ENCODE measurements around the gene SF3A1. TPM values are rescaled to one million over a fixed set of nuclear protein-coding genes. Genes with fewer than 3 reads are reported as not detected.

Gene SF3A1
- total and polyA plus RNA-seq, 7 experiments from 2014 or later, result 83.2 to 341 (median 282) TPM

DNA sequence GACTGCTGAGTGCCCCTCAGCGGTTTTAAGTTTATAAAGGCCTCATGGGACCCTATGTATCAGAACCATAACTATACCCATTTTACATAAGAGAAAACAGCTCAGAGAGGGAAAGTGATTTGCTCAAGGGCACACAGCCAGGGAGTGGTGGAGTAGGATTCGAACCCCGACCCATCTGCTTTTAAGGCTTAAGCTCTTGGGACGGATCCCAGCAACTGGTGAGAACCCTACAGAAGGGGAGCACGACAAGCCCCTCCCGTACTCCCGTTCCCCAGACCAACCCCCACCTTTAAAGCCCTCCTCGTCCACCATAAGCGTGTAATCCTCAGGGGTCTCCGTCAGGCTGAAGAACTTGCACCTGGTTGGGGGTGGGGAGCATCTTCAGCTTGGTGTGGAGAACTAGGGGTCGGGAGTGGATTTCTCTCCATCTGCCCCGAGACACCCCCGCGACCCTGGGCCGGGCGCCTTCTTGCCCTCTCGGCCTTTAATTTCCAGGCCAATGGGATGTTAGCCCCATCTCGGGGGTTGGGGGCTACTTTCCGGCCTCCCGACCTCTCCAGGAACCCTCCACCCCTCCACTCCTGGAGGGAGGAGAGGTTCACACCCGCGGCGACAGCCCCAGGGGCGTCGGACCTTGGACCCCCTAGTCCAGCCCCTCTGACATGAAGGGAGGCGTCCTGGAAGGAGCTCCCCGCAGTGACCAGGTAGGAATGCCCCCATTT lies 68.1 kb downstream of the SF3A1 start:
- ATAC-seq (no peak), DNase-seq (peak in 1 of 9 donors; percentile 26)
- peak overlapping the region; percentile 74 to 96 (median 91) for H3K27ac Mint-ChIP-seq

DNA sequence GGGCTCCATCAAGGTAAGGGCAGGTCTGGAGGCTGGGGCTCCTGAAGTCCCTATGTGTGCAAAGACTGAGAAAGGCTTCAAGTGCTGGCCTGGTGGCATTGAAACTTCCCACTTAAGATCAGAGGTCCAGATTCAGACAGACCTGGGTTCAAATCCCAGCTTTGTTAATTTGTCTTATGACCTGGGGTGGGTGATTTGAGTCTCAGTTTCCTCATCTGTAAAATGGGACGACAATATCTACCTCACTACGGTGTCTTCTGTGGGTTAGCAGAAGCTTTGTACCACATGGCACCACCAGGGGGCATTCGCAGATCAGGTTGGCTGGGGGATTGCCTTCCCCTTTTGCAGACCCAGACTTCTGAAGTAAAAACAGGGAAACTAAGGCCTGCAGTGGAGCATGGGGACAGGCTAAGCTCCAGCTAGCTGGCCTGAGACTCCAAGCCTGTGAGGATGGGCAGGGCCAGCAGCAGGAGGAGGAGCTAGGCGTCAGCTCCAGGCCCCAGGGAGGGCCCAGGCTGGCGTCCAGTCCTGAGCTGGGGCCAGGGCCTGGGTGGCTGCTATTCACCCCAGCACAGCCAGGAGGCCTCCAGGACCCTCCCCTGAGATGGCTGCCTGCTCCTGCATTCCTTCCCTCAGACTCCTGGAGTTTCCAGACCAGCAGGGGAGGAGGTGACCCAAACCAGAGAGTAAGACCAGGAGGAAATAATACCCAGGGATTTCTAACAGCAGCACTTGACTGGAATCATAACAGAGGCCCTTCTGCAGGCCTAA lies 68.9 kb downstream of the SF3A1 start:
- intact Hi-C loops (cut with micrococcal nuclease), result loop anchor here (1.0 to 5.0 kb wide), 8 partner anchors 25 to 794 kb away; partner anchors contain the start of genes RNF215 (in 2 of the 2), SMTN (in 1 of the 2), UQCR10 (in 1 of the 2) and ZMAT5 (in 1 of the 2)
- ATAC-seq, result peak; percentile 66
- CTCF ChIA-PET, result interaction anchor here (0.6 to 8.8 kb wide), 37 partner anchors 8 to 197 kb away, joined by 3 to 157 read pairs (median 6); partner anchors contain the start of genes CCDC157, MTFP1, OSM and RNF215
- Histone ChIP-seq H3K4me1 (ENCODE audit: control insufficient read depth in 2 of 2, insufficient read depth in 2 of 2, low read length in 2 of 2) (peaks cover 27 to 28% of the 10 kb centered on the region in 2 donors), H3K4me3 (ENCODE audit: low read length) (peak overlapping the region; percentile 80), H3K27me3 (ENCODE audit: control insufficient read depth in 2 of 2, insufficient read depth in 2 of 2, low read length in 2 of 2) (no peaks in the 10 kb centered on the region), H3K9me3 (ENCODE audit: control insufficient read depth in 2 of 3, low read length in 3 of 3) (no peaks in the 10 kb centered on the region), H3K27ac (ENCODE audit: low read depth, low read length) (peak overlapping the region; percentile 75), H3K36me3 (ENCODE audit: control insufficient read depth in 2 of 3, insufficient read depth in 3 of 3, low read length in 3 of 3) (peaks cover 0 to 34% (median 10%) of the 10 kb centered on the region in 3 experiments)
- DNase-seq, result peak; percentile 70 to 91 (median 88)
- Mint-ChIP-seq H3K9me3 (no peaks in the 10 kb centered on the region), H3K36me3 (peaks cover 0 to 9% (median 8%) of the 10 kb centered on the region in 5 donors), H3K27ac (peak overlapping the region; percentile 74 to 96 (median 91)), H3K27me3 (no peaks in the 10 kb centered on the region), H3K4me1 (peaks cover 17 to 51% (median 36%) of the 10 kb centered on the region in 7 donors), H3K4me3 (peak overlapping the region; percentile 82 to 93 (median 88))
- POLR2A ChIA-PET, result interaction anchor here (0.6 to 32.8 kb wide), 12 partner anchors 12 to 1386 kb away, joined by 3 to 1265 read pairs (median 10); partner anchors contain the start of genes CCDC157, OSM, RNF215 and SEC14L2

More for the DNA sequence above, 68.1 kb downstream of the SF3A1 start:
- Mint-ChIP-seq H3K9me3 (no peaks in the 10 kb centered on the region), H3K4me3 (peak overlapping the region; percentile 82 to 93 (median 88)), H3K27me3 (no peaks in the 10 kb centered on the region), H3K36me3 (peaks cover 4 to 15% (median 8%) of the 10 kb centered on the region in 5 donors), H3K4me1 (peaks cover 13 to 47% (median 40%) of the 10 kb centered on the region in 7 donors)
- H3K27ac ChIP-seq (ENCODE audit: low read depth, low read length), result peak overlapping the region; percentile 75
- no peaks in the 10 kb centered on the region for H3K9me3 ChIP-seq (ENCODE audit: control insufficient read depth in 2 of 3, low read length in 3 of 3)
- intact Hi-C loops (cut with micrococcal nuclease), result loop anchor here (1.0 to 5.0 kb wide), 12 partner anchors 17 to 794 kb away; partner anchors contain the start of genes SF3A1 (in 2 of the 2), SMTN (in 1 of the 2), TBC1D10A (in 1 of the 2) and UQCR10 (in 1 of the 2)
- CTCF ChIA-PET, result interaction anchor here (0.5 to 8.8 kb wide), 36 partner anchors 7 to 196 kb away, joined by 3 to 157 read pairs (median 6); partner anchors contain the start of genes CCDC157, MTFP1, OSM and RNF215
- H3K27me3 ChIP-seq (ENCODE audit: control insufficient read depth in 2 of 2, insufficient read depth in 2 of 2, low read length in 2 of 2), result no peaks in the 10 kb centered on the region
- H3K36me3 ChIP-seq (ENCODE audit: control insufficient read depth in 2 of 3, insufficient read depth in 3 of 3, low read length in 3 of 3), result peaks cover 0 to 41% (median 11%) of the 10 kb centered on the region in 3 experiments
- peak overlapping the region; percentile 80 for H3K4me3 ChIP-seq (ENCODE audit: low read length)
- POLR2A ChIA-PET, result interaction anchor here (1.1 to 32.8 kb wide), 13 partner anchors 9 to 182 kb away, joined by 3 to 1265 read pairs (median 7); partner anchors contain the start of genes CCDC157, OSM, RNF215 and SEC14L2
- H3K4me1 ChIP-seq (ENCODE audit: control insufficient read depth in 2 of 2, insufficient read depth in 2 of 2, low read length in 2 of 2), result peaks cover 25 to 27% of the 10 kb centered on the region in 2 donors

DNA sequence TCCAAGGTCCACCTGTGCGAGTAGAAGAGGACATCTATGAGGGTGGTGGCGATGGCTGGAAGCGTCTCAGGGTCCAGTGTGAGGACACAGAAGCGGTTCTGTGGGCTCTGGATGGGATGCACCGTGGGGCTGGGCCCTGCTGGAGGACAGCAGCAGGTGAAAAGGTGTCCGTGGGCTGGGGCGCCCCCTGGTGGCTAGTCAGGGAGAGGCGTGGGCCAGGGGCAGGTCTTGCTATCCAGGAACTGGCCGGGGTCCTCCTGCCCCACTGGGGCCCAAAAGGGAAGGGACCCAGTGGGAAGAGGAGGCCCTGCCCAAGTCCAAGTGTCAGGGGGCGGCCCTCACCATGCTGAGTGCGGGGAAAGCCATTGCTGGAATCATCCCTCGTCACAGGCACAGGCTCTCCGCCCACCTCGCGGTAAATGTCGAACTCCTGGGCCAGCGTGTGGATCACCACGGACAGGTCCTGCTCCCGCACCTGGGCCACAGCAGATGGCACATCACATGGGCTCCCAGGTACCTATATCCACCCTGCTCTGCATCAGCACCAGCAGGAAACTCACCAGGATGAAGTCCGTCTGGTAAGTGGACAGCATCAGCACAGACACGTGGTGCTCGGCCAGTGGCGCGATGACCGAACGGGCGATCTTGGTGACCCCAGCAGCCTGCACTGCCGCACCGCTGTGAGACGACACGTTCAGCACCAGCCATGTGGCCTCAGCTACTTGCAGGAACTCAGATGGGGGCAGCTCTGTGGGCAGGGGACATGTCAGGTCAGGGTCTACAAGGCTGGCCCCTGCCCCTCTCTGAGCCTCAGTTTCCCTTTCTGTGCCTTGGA lies 69.7 kb downstream of the SF3A1 start:
- Histone ChIP-seq H3K4me3 (ENCODE audit: low read length) (no peak overlapping the region), H3K27me3 (ENCODE audit: control insufficient read depth in 2 of 2, insufficient read depth in 2 of 2, low read length in 2 of 2) (no peaks in the 10 kb centered on the region), H3K36me3 (ENCODE audit: control insufficient read depth in 2 of 3, insufficient read depth in 3 of 3, low read length in 3 of 3) (peaks cover 0 to 26% (median 5%) of the 10 kb centered on the region in 3 experiments), H3K4me1 (ENCODE audit: control insufficient read depth in 2 of 2, insufficient read depth in 2 of 2, low read length in 2 of 2) (peaks cover 27 to 35% of the 10 kb centered on the region in 2 donors), H3K9me3 (ENCODE audit: control insufficient read depth in 2 of 3, low read length in 3 of 3) (no peaks in the 10 kb centered on the region), H3K27ac (ENCODE audit: low read depth, low read length) (no peak overlapping the region)
- CTCF ChIA-PET, result interaction anchor here (0.6 to 8.8 kb wide), 32 partner anchors 7 to 199 kb away, joined by 3 to 157 read pairs (median 6); partner anchors contain the start of genes CCDC157, MTFP1, OSM and RNF215
- Mint-ChIP-seq H3K4me3 (peak overlapping the region in 1 of 10 donors; percentile 33), H3K27ac (peak overlapping the region in 5 of 9 donors; percentile 70 to 95 (median 74)), H3K27me3 (no peaks in the 10 kb centered on the region), H3K4me1 (peaks cover 17 to 57% (median 40%) of the 10 kb centered on the region in 7 donors), H3K36me3 (peaks cover 0 to 12% (median 7%) of the 10 kb centered on the region in 5 donors), H3K9me3 (no peaks in the 10 kb centered on the region)
- ATAC-seq (peak; percentile 41), DNase-seq (peak; percentile 71 to 93 (median 85))
- intact Hi-C loops (cut with micrococcal nuclease), result loop anchor here (1.0 to 5.0 kb wide), 5 partner anchors 24 to 795 kb away; partner anchors contain the start of genes RNF215 (in 2 of the 2) and SMTN (in 1 of the 2)
- POLR2A ChIA-PET, result interaction anchor here (0.6 to 32.8 kb wide), 10 partner anchors 11 to 1387 kb away, joined by 3 to 1265 read pairs (median 16); partner anchors contain the start of genes CCDC157, OSM, RNF215 and SEC14L2

GRCh38 chr22:30286331-30286730 lies 70.4 kb downstream of the SF3A1 start:
- intact Hi-C loops (cut with micrococcal nuclease), result loop anchor here (1.0 to 5.0 kb wide), 2 partner anchors 23 to 796 kb away; partner anchors contain the start of gene SMTN (in 1 of the 2)
- H3K4me1 Mint-ChIP-seq, result peaks cover 17 to 60% (median 36%) of the 10 kb centered on the region in 7 donors

DNA sequence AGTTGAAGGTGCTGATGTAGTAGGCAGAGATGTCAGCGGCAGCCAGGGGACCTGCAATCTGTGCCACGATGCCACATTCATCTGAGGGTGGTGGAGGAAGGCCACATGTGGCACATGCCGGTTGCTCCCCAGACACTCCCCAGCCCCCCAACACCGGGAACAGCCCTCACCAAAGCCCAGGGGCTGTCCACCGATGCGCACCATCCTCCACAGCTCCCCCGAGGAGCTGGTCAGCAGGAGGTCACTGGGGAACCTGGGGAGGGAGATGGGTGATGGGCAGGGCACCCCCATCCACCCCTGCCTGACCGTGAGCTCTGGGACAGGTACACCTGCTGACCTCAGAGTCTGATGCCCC lies 70.9 kb downstream of the SF3A1 start:
- Mint-ChIP-seq H3K9me3 (no peaks in the 10 kb centered on the region), H3K4me1 (peaks cover 17 to 55% (median 32%) of the 10 kb centered on the region in 7 donors), H3K36me3 (peaks cover 0 to 14% (median 7%) of the 10 kb centered on the region in 5 donors), H3K27me3 (no peaks in the 10 kb centered on the region), H3K4me3 (no peak overlapping the region), H3K27ac (no peak overlapping the region)
- Histone ChIP-seq H3K36me3 (ENCODE audit: control insufficient read depth in 2 of 3, insufficient read depth in 3 of 3, low read length in 3 of 3) (peaks cover 0 to 15% (median 0%) of the 10 kb centered on the region in 3 experiments), H3K4me1 (ENCODE audit: control insufficient read depth in 2 of 2, insufficient read depth in 2 of 2, low read length in 2 of 2) (peaks cover 26 to 32% of the 10 kb centered on the region in 2 donors), H3K27ac (ENCODE audit: low read depth, low read length) (no peak overlapping the region), H3K9me3 (ENCODE audit: control insufficient read depth in 2 of 3, low read length in 3 of 3) (no peaks in the 10 kb centered on the region), H3K27me3 (ENCODE audit: control insufficient read depth in 2 of 2, insufficient read depth in 2 of 2, low read length in 2 of 2) (no peaks in the 10 kb centered on the region), H3K4me3 (ENCODE audit: low read length) (no peak overlapping the region)
- ATAC-seq (no peak), DNase-seq (no peak)
- POLR2A ChIA-PET, result interaction anchor here (0.8 to 32.8 kb wide), 4 partner anchors 16 to 590 kb away, joined by 3 to 1265 read pairs (median 5); partner anchors contain the start of gene TBC1D10A
- intact Hi-C loops (cut with micrococcal nuclease), result loop anchor here (1.0 to 5.0 kb wide), 2 partner anchors 23 to 796 kb away; partner anchors contain the start of gene SMTN (in 1 of the 2)
- CTCF ChIA-PET, result interaction anchor here (0.8 to 8.8 kb wide), 14 partner anchors 9 to 558 kb away, joined by 3 to 85 read pairs (median 4); partner anchors contain the start of genes OSM and RNF215

More at GRCh38 chr22:30286331-30286730, 70.4 kb downstream of the SF3A1 start:
- DNase-seq (no peak), ATAC-seq (no peak)
- peak overlapping the region in 2 of 9 donors; percentile 52 to 71 for H3K27ac Mint-ChIP-seq
- Histone ChIP-seq H3K4me1 (ENCODE audit: control insufficient read depth in 2 of 2, insufficient read depth in 2 of 2, low read length in 2 of 2) (peaks cover 27 to 35% of the 10 kb centered on the region in 2 donors), H3K4me3 (ENCODE audit: low read length) (no peak overlapping the region), H3K27me3 (ENCODE audit: control insufficient read depth in 2 of 2, insufficient read depth in 2 of 2, low read length in 2 of 2) (no peaks in the 10 kb centered on the region), H3K36me3 (ENCODE audit: control insufficient read depth in 2 of 3, insufficient read depth in 3 of 3, low read length in 3 of 3) (peaks cover 0 to 19% (median 0%) of the 10 kb centered on the region in 3 experiments), H3K9me3 (ENCODE audit: control insufficient read depth in 2 of 3, low read length in 3 of 3) (no peaks in the 10 kb centered on the region), H3K27ac (ENCODE audit: low read depth, low read length) (no peak overlapping the region)
- peaks cover 0 to 14% (median 7%) of the 10 kb centered on the region in 5 donors for H3K36me3 Mint-ChIP-seq
- H3K9me3 Mint-ChIP-seq, result no peaks in the 10 kb centered on the region
- H3K27me3 Mint-ChIP-seq, result no peaks in the 10 kb centered on the region
- H3K4me3 Mint-ChIP-seq, result peak overlapping the region in 1 of 10 donors; percentile 33
- ChIA-PET CTCF (interaction anchor here (0.8 to 8.8 kb wide), 14 partner anchors 9 to 558 kb away, joined by 3 to 85 read pairs (median 4); partner anchors contain the start of genes OSM and RNF215), POLR2A (interaction anchor here (0.8 to 32.8 kb wide), 3 partner anchors 23 to 591 kb away, joined by 3 to 1265 read pairs (median 6); partner anchors contain the start of gene TBC1D10A)
